EL (cell line): ENCODE measurements around the gene BBS9.
A peak's percentile ranks its signal among the peaks of the same experiment; 100 is the strongest.
"Not testable (repeated sequence)": the region's sequence is repeated elsewhere in the genome, so short reads cannot be mapped to it uniquely, and the experiment has no call there.

Experiments used
- DNase-seq: peaks from one replicate; pipeline ENCODE4 v3.0.0-alpha.2; 2016

Gene BBS9

GRCh38 chr7:33286501-33286900 is 157.1 kb downstream of the BBS9 start:
- no peak for DNase-seq

GRCh38 chr7:33287738-33288137 is 158.4 kb downstream of the BBS9 start:
- DNase-seq = no peak

- no peak for DNase-seq
Observed at GRCh38 chr7:33298848-33299247, 169.5 kb downstream of the BBS9 start.

GRCh38 chr7:33299425-33299824 is 170.1 kb downstream of the BBS9 start:
- no peak for DNase-seq

GRCh38 chr7:33300131-33300530 is 170.8 kb downstream of the BBS9 start:
- no peak for DNase-seq

- no peak for DNase-seq
Observed at GRCh38 chr7:33300742-33301141, 171.4 kb downstream of the BBS9 start.

GRCh38 chr7:33303978-33304557 is 174.7 kb downstream of the BBS9 start:
- not testable (repeated sequence) for DNase-seq

GRCh38 chr7:33307205-33307604 is 177.8 kb downstream of the BBS9 start:
- no peak for DNase-seq

GRCh38 chr7:33310546-33310945 is 181.2 kb downstream of the BBS9 start:
- DNase-seq = no peak

- no peak for DNase-seq
Observed at GRCh38 chr7:33325754-33326484, 196.6 kb downstream of the BBS9 start.

- DNase-seq = no peak
Observed at GRCh38 chr7:33326485-33326848, 197.1 kb downstream of the BBS9 start.

- DNase-seq = no peak
Observed at GRCh38 chr7:33327427-33327826, 198.1 kb downstream of the BBS9 start.

GRCh38 chr7:33334349-33334748 is 205.0 kb downstream of the BBS9 start:
- DNase-seq = peak; percentile 8

GRCh38 chr7:33336820-33337219 is 207.5 kb downstream of the BBS9 start:
- no peak for DNase-seq

GRCh38 chr7:33339074-33339790 is 209.9 kb downstream of the BBS9 start:
- peak; percentile 3 for DNase-seq

GRCh38 chr7:33346055-33346454 is 216.7 kb downstream of the BBS9 start:
- no peak for DNase-seq

- DNase-seq = no peak
Observed at GRCh38 chr7:33350577-33350976, 221.2 kb downstream of the BBS9 start.

- DNase-seq = no peak
Observed at GRCh38 chr7:33351709-33352108, 222.3 kb downstream of the BBS9 start.

- no peak for DNase-seq
Observed at GRCh38 chr7:33354201-33354600, 224.8 kb downstream of the BBS9 start.

- DNase-seq = no peak
Observed at GRCh38 chr7:33355386-33355785, 226.0 kb downstream of the BBS9 start.

- no peak for DNase-seq
Observed at GRCh38 chr7:33356336-33356735, 227.0 kb downstream of the BBS9 start.

- no peak for DNase-seq
Observed at GRCh38 chr7:33357846-33358245, 228.5 kb downstream of the BBS9 start.

- DNase-seq = no peak
Observed at GRCh38 chr7:33369888-33370287, 240.5 kb downstream of the BBS9 start.

- DNase-seq = no peak
Observed at GRCh38 chr7:33373195-33373594, 243.8 kb downstream of the BBS9 start.
